Measurements from ENCODE around the gene MINK1.
"Not testable (repeated sequence)": the region's sequence is repeated elsewhere in the genome, so short reads cannot be mapped to it uniquely, and the experiment has no call there.

Gene MINK1

GRCh38 chr17:4812690-4813089 lies 20.4 kb upstream of the MINK1 start:
- DNase-seq, result no peak

- DNase-seq, result no peak
Observed at GRCh38 chr17:4815043-4815675, 18.0 kb upstream of the MINK1 start.

- no peak for DNase-seq
Observed at GRCh38 chr17:4816826-4817225, 16.3 kb upstream of the MINK1 start.

GRCh38 chr17:4818276-4818675 lies 14.9 kb upstream of the MINK1 start:
- DNase-seq, result no peak

GRCh38 chr17:4822835-4823234 lies 10.3 kb upstream of the MINK1 start:
- no peak for DNase-seq

- no peak for DNase-seq
Observed at GRCh38 chr17:4823373-4824089, 9.6 kb upstream of the MINK1 start.

- DNase-seq, result no peak
Observed at GRCh38 chr17:4827399-4827798, 5.7 kb upstream of the MINK1 start.

- DNase-seq, result not testable (repeated sequence)
Observed at GRCh38 chr17:4832829-4833177, 337 bp upstream of the MINK1 start.

- DNase-seq, result no peak
Observed at GRCh38 chr17:4833941-4834680, 971 bp downstream of the MINK1 start.

GRCh38 chr17:4834681-4835020 lies 1.5 kb downstream of the MINK1 start:
- DNase-seq, result no peak

- no peak for DNase-seq
Observed at GRCh38 chr17:4836221-4836620, 3.1 kb downstream of the MINK1 start.

- DNase-seq, result no peak
Observed at GRCh38 chr17:4837471-4838308, 4.5 kb downstream of the MINK1 start.

GRCh38 chr17:4838309-4838785 lies 5.2 kb downstream of the MINK1 start:
- DNase-seq, result no peak

GRCh38 chr17:4839221-4839620 lies 6.1 kb downstream of the MINK1 start:
- no peak for DNase-seq

- DNase-seq, result no peak
Observed at GRCh38 chr17:4839965-4840892, 7.1 kb downstream of the MINK1 start.

- no peak for DNase-seq
Observed at GRCh38 chr17:4840893-4841242, 7.7 kb downstream of the MINK1 start.

- no peak for DNase-seq
Observed at GRCh38 chr17:4842376-4842775, 9.2 kb downstream of the MINK1 start.

GRCh38 chr17:4843321-4844000 lies 10.3 kb downstream of the MINK1 start:
- no peak for DNase-seq

- DNase-seq, result no peak
Observed at GRCh38 chr17:4845118-4845517, 12.0 kb downstream of the MINK1 start.

GRCh38 chr17:4846635-4847390 lies 13.7 kb downstream of the MINK1 start:
- DNase-seq, result no peak

Data from effector CD8-positive, alpha-beta T cell (primary cell).